IPS DF 4.7 (cell line): Measurements from ENCODE around the gene ELF5.

Experiments
- DNase-seq: peaks from one replicate; pipeline ENCODE4 v3.0.0-alpha.2; 2013; ENCODE audit warnings: low spot score; ENCODE audit errors: extremely low read depth

The ELF5 gene

GRCh38 chr11:34493468-34493867 lies 20.1 kb downstream of the ELF5 start:
- DNase-seq: no peak

- DNase-seq: no peak
These were observed 20.7 kb downstream of the ELF5 start for GRCh38 chr11:34492806-34493414.

GRCh38 chr11:34490304-34490703 lies 23.3 kb downstream of the ELF5 start:
- DNase-seq: no peak

- DNase-seq: no peak
These were observed 24.6 kb downstream of the ELF5 start for GRCh38 chr11:34488855-34489557.

GRCh38 chr11:34487430-34487829 lies 26.2 kb downstream of the ELF5 start:
- DNase-seq: no peak

- no peak for DNase-seq
These were observed 30.3 kb downstream of the ELF5 start for GRCh38 chr11:34483106-34483874.

GRCh38 chr11:34481307-34481706 lies 32.3 kb downstream of the ELF5 start:
- DNase-seq: no peak

- no peak for DNase-seq
These were observed 33.3 kb downstream of the ELF5 start for GRCh38 chr11:34480314-34480713.

- no peak for DNase-seq
These were observed 34.5 kb downstream of the ELF5 start for GRCh38 chr11:34478845-34479663.

- DNase-seq: no peak
These were observed 36.7 kb downstream of the ELF5 start for GRCh38 chr11:34476849-34477248.

GRCh38 chr11:34475656-34476055 lies 37.9 kb downstream of the ELF5 start:
- DNase-seq: no peak

- DNase-seq: no peak
These were observed 39.9 kb downstream of the ELF5 start for GRCh38 chr11:34473603-34474169.

GRCh38 chr11:34468209-34468841 lies 45.3 kb downstream of the ELF5 start:
- no peak for DNase-seq

GRCh38 chr11:34466802-34467488 lies 46.6 kb downstream of the ELF5 start:
- DNase-seq: no peak

GRCh38 chr11:34464591-34465051 lies 49.0 kb downstream of the ELF5 start:
- DNase-seq: no peak

GRCh38 chr11:34461215-34461614 lies 52.4 kb downstream of the ELF5 start:
- no peak for DNase-seq

GRCh38 chr11:34460278-34460677 lies 53.3 kb downstream of the ELF5 start:
- DNase-seq: no peak

- no peak for DNase-seq
These were observed 54.0 kb downstream of the ELF5 start for GRCh38 chr11:34459507-34460162.

GRCh38 chr11:34458525-34458924 lies 55.1 kb downstream of the ELF5 start:
- DNase-seq: no peak

- no peak for DNase-seq
These were observed 56.0 kb downstream of the ELF5 start for GRCh38 chr11:34457607-34458006.
